Gastrocnemius medialis (tissue), 4 donors: ENCODE results near the gene DUSP19. TPM values are rescaled to one million over a fixed set of nuclear protein-coding genes. Genes with fewer than 3 reads are reported as not detected.

Source experiments
- ATAC-seq, 2 donors: fragments of 150-250 bp; one replicate each; pipeline ENCODE4 v1.9.1; 2016
- DNase-seq, 2 donors: peaks; one replicate each; pipeline ENCODE4 v3.0.0-alpha.2; 2019
- H3K27ac ChIP-seq, 4 donors: fragments of 200-600 bp; sonication (generic); 1 replicate in 1 of 4; 2 replicates in 3 of 4; pipeline ENCODE4 v1.5.1; 2016 to 2018; ENCODE audit warnings: mild to moderate bottlenecking in 2 of 4, moderate library complexity in 1 of 4
- H3K27me3 ChIP-seq, 3 donors: fragments of 200-600 bp; sonication (generic) in 2 of 3; 1 replicate in 1 of 3; 2 replicates in 2 of 3; pipeline versions ENCODE4 v1.5.1 to v1.6.0; 2016 to 2019; ENCODE audit warnings: mild to moderate bottlenecking in 1 of 3, moderate library complexity in 1 of 3
- H3K36me3 ChIP-seq, 2 donors: fragments of 200-600 bp; sonication (generic) in 1 of 2; one replicate each; pipeline ENCODE4 v1.5.1; 2017 to 2018
- H3K4me1 ChIP-seq, 2 donors: fragments of 200-600 bp; sonication (generic) in 1 of 2; one replicate each; pipeline ENCODE4 v1.5.1; 2016 to 2017; ENCODE audit warnings: mild to moderate bottlenecking in 2 of 2
- H3K4me3 ChIP-seq, 4 donors: fragments of 200-600 bp; sonication (generic) in 3 of 4; 1 replicate in 1 of 4; 2 replicates in 3 of 4; pipeline ENCODE4 v1.5.1; 2016 to 2019; ENCODE audit warnings: mild to moderate bottlenecking in 2 of 4
- H3K9me3 ChIP-seq, 3 donors: fragments of 200-600 bp; sonication (generic) in 2 of 3; 1 replicate in 1 of 3; 2 replicates in 2 of 3; pipeline ENCODE4 v1.5.1; 2016 to 2019
- CTCF ChIP-seq, 5 experiments: fragments of 450-650 bp in 3 of 5; fragments of 200-600 bp in 2 of 5; sonication (generic) in 2 of 5; IDR thresholded peaks in 4 of 5; conservative IDR thresholded peaks in 1 of 5; 1 replicate in 4 of 5; 2 replicates in 1 of 5; pipeline ENCODE4 v1.5.1; 2016 to 2019; ENCODE audit warnings: antibody characterized with exemption in 5 of 5, mild to moderate bottlenecking in 3 of 5, moderate library complexity in 3 of 5
- POLR2A ChIP-seq, 2 donors: fragments of 450-650 bp; IDR thresholded peaks; one replicate each; pipeline ENCODE4 v1.6.1; 2017; ENCODE audit warnings: antibody characterized with exemption in 2 of 2, mild to moderate bottlenecking in 2 of 2, moderate library complexity in 2 of 2
- in situ Hi-C, 4 donors: fragments of 200-750 bp; cut with MboI; loops; one replicate each; pipeline versions ENCODE4 v1.15.0 to v1.8.0; 2017; ENCODE audit warnings: low sequenced_read_pairs in 4 of 4
- intact Hi-C: fragments of 100-400 bp; cut with DNase I; formaldehyde crosslinking; loops from one replicate; pipeline ENCODE4 v1.15.1; 2023; ENCODE audit warnings: low total_unique reads
- total RNA-seq, 4 donors: library from RNA; depleted of rRNA; stranded (reverse); fragments of >200 nt; gene quantifications; one replicate each; pipeline versions ENCODE4 v1.1.0 to v1.2.3, GENCODE V29; 2016

The DUSP19 gene
- total RNA-seq, 4 donors from 2014 or later: 0.47 to 5.9 (median 2.1) TPM

GRCh38 chr2:183034806-183035205 lies 43.7 kb upstream of the DUSP19 start:
- in situ Hi-C loops: no loop called here
- H3K27ac ChIP-seq: peak overlapping the region; percentile 96 to 99 (median 97)
- no peaks in the 10 kb centered on the region for H3K9me3 ChIP-seq
- H3K4me3 ChIP-seq: peak overlapping the region; percentile 0 to 87 (median 67)
- no peak for DNase-seq
- H3K27me3 ChIP-seq: no peaks in the 10 kb centered on the region
- intact Hi-C loops: loop anchor here (5.0 to 10.0 kb wide), 3 partner anchors 170 to 1143 kb away; partner anchors contain the start of genes FRZB and ITPRID2
- no peak for ATAC-seq
- H3K4me1 ChIP-seq: peaks cover 71 to 74% of the 10 kb centered on the region in 2 donors
- no peaks in the 10 kb centered on the region for H3K36me3 ChIP-seq
- no peak for TF ChIP-seq POLR2A (IDR thresholded peaks at IDR 0.05)
- TF ChIP-seq CTCF (IDR thresholded peaks at IDR 0.05 in 4 of 5, conservative IDR thresholded peaks at IDR 0.05 in 1 of 5): no peak

- in situ Hi-C loops (no loop called here), intact Hi-C loops (loop anchor here (5.0 to 10.0 kb wide), 3 partner anchors 171 to 1143 kb away; partner anchors contain the start of genes FRZB and ITPRID2)
- no peak for DNase-seq
- no peaks in the 10 kb centered on the region for H3K9me3 ChIP-seq
- H3K4me3 ChIP-seq: peak overlapping the region; percentile 61 to 87 (median 78)
- H3K4me1 ChIP-seq: peaks cover 65 to 67% of the 10 kb centered on the region in 2 donors
- TF ChIP-seq POLR2A (IDR thresholded peaks at IDR 0.05) (no peak), CTCF (IDR thresholded peaks at IDR 0.05 in 4 of 5, conservative IDR thresholded peaks at IDR 0.05 in 1 of 5) (no peak)
- peak overlapping the region; percentile 96 to 99 (median 97) for H3K27ac ChIP-seq
- no peaks in the 10 kb centered on the region for H3K36me3 ChIP-seq
- H3K27me3 ChIP-seq: no peaks in the 10 kb centered on the region
- ATAC-seq: no peak
These were observed 43.1 kb upstream of the DUSP19 start for GRCh38 chr2:183035298-183035953.

GRCh38 chr2:183035954-183036669 lies 42.4 kb upstream of the DUSP19 start:
- H3K27me3 ChIP-seq: no peaks in the 10 kb centered on the region
- H3K4me3 ChIP-seq: peak overlapping the region; percentile 61 to 87 (median 78)
- H3K36me3 ChIP-seq: no peaks in the 10 kb centered on the region
- ATAC-seq (no peak), DNase-seq (no peak)
- intact Hi-C loops (loop anchor here (5.0 to 10.0 kb wide), 3 partner anchors 171 to 1144 kb away; partner anchors contain the start of genes FRZB and ITPRID2), in situ Hi-C loops (no loop called here)
- H3K4me1 ChIP-seq: peaks cover 58 to 62% of the 10 kb centered on the region in 2 donors
- TF ChIP-seq CTCF (IDR thresholded peaks at IDR 0.05 in 4 of 5, conservative IDR thresholded peaks at IDR 0.05 in 1 of 5) (no peak), POLR2A (IDR thresholded peaks at IDR 0.05) (no peak)
- no peaks in the 10 kb centered on the region for H3K9me3 ChIP-seq
- peak overlapping the region; percentile 96 to 99 (median 97) for H3K27ac ChIP-seq

GRCh38 chr2:183037074-183037552 lies 41.4 kb upstream of the DUSP19 start:
- H3K27me3 ChIP-seq: no peaks in the 10 kb centered on the region
- in situ Hi-C loops: no loop called here
- no peak for TF ChIP-seq CTCF (IDR thresholded peaks at IDR 0.05 in 4 of 5, conservative IDR thresholded peaks at IDR 0.05 in 1 of 5)
- peak; percentile 59 to 65 for ATAC-seq
- no peak for DNase-seq
- H3K36me3 ChIP-seq: no peaks in the 10 kb centered on the region
- no peaks in the 10 kb centered on the region for H3K9me3 ChIP-seq
- H3K27ac ChIP-seq: peak overlapping the region; percentile 96 to 99 (median 97)
- H3K4me3 ChIP-seq: peak overlapping the region; percentile 61 to 87 (median 78)
- intact Hi-C loops: loop anchor here (5.0 to 10.0 kb wide), 3 partner anchors 172 to 1145 kb away; partner anchors contain the start of genes FRZB and ITPRID2
- H3K4me1 ChIP-seq: peaks cover 48 to 51% of the 10 kb centered on the region in 2 donors
